ENCODE measurements around the gene UPK3A. TPM values are rescaled to one million over a fixed set of nuclear protein-coding genes. Genes with fewer than 3 reads are reported as not detected.

UPK3A gene
- total RNA-seq, 1 donor from 2014 or later: not detected

DNA sequence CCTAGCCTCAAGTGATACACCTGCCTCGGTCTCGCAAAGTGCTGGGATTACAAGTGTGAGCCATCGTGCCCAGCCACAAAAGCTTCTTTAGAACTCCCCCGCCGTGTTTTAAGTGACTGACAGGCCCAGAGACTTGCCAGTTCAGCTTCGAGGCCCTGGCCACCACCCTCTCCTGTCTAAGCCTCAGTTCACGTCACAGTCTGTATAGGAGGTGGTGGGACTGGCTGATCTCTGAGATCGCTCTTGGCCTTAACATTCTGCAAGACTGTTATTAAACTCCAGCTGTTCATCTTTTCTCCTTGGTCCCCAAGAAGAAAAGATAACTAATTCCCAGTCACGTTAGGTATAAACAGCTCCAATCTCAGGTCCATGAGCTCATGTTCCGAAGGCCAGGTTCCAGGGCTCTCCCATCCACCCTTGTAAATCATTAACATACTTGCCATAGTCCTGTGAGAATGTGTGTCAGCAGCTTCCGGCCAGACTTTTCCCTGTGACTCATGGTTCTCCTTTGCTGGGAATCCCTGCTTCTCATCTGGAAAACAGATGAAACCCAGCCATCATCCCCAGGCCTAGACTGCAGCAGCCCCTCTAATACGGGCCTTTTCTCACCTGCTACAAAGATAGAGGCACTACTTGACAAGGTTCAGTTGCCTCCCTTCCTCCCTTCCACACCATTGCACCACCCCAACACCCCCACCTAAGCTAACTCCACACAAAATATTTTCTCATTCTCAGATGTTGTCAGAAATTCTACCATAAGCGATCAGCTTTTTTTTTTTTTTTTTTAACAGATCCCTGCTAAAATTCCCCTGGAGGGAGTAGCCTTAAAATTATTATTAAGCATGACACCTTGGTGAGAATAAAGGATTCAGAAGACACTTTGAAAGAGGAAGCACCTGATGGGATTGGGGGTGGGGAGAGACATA, 38.4 kb upstream of the UPK3A start:
- Mint-ChIP-seq H3K4me1 (ENCODE audit: low read depth, unreplicated experiment) (peaks cover 13% of the 10 kb centered on the region), H3K4me3 (ENCODE audit: unreplicated experiment) (peak overlapping the region; percentile 31), H3K27me3 (ENCODE audit: low read depth, unreplicated experiment) (no peaks in the 10 kb centered on the region), H3K9me3 (ENCODE audit: unreplicated experiment) (no peaks in the 10 kb centered on the region), H3K36me3 (ENCODE audit: low read depth, unreplicated experiment) (no peaks in the 10 kb centered on the region), H3K27ac (ENCODE audit: unreplicated experiment) (peak overlapping the region; percentile 99)
- TF ChIP-seq, protein P1, sequence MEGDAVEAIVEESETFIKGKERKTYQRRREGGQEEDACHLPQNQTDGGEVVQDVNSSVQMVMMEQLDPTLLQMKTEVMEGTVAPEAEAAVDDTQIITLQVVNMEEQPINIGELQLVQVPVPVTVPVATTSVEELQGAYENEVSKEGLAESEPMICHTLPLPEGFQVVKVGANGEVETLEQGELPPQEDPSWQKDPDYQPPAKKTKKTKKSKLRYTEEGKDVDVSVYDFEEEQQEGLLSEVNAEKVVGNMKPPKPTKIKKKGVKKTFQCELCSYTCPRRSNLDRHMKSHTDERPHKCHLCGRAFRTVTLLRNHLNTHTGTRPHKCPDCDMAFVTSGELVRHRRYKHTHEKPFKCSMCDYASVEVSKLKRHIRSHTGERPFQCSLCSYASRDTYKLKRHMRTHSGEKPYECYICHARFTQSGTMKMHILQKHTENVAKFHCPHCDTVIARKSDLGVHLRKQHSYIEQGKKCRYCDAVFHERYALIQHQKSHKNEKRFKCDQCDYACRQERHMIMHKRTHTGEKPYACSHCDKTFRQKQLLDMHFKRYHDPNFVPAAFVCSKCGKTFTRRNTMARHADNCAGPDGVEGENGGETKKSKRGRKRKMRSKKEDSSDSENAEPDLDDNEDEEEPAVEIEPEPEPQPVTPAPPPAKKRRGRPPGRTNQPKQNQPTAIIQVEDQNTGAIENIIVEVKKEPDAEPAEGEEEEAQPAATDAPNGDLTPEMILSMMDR (IDR thresholded peaks at IDR 0.05; ENCODE audit: insufficient read depth, low read depth, low read length): no peak
- TF ChIP-seq EZH2 (IDR thresholded peaks at IDR 0.05; ENCODE audit: insufficient read depth, low read length): no peak
- peaks cover 13% of the 10 kb centered on the region for H3K4me1 ChIP-seq (ENCODE audit: insufficient read depth, low read length)
- H3K36me3 ChIP-seq (ENCODE audit: insufficient read depth, low read length): no peaks in the 10 kb centered on the region
- H3K79me2 ChIP-seq (ENCODE audit: insufficient read depth, low read length): no peaks in the 10 kb centered on the region
- peak overlapping the region; percentile 65 for H3K4me2 ChIP-seq (ENCODE audit: low read length)
- H3K27me3 ChIP-seq (ENCODE audit: insufficient read depth, low read length): no peaks in the 10 kb centered on the region
- H2AFZ ChIP-seq (ENCODE audit: low read depth, low read length): peak overlapping the region; percentile 15
- H3K9ac ChIP-seq (ENCODE audit: low read length): peak overlapping the region; percentile 79
- FAIRE-seq (peak; percentile 86), DNase-seq (ENCODE audit: low read depth) (peak; percentile 98)
- no peaks in the 10 kb centered on the region for H3K9me3 ChIP-seq (ENCODE audit: insufficient read depth, low read depth, low read length)
- H3K4me3 ChIP-seq (ENCODE audit: insufficient read depth, low read depth, low read length): no peak overlapping the region
- peak overlapping the region; percentile 94 for H3K27ac ChIP-seq (ENCODE audit: low read depth, low read length)
- no peaks in the 10 kb centered on the region for H4K20me1 ChIP-seq (ENCODE audit: insufficient read depth, low read length)

DNA sequence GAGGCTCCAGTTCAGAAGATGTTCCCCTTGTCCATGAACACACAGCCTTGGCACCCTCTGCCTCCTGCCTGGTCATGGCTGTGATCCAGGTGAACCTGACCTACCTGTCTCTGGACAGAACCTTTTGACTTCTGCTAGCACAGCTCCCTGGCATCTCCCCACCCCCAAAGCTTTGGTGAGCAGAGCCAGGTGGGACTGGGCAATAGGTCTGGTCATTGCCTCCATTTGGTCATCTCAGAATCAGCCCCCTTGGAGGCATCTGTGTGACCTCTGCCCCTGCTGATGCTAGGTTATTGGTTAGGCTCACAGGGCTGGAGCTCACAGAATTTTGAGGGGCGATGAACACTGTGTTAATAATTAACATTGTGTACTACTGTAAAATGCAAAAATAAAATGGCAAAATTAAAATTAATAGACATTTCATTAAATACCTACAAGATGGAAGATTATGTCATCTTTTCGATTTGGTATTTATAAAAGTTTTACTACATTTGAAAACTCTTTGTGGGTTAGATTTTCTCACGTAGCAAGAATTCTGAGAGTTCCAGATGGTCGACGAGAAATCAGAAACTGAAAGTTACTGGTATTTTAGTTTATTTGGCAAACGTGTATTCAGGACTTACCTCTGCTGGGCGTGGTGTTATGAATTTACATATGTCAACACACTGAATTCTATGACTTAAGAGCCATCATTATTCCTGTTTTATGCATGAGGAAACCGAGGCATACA, 35.8 kb upstream of the UPK3A start:
- Histone ChIP-seq H3K79me2 (ENCODE audit: insufficient read depth, low read length) (no peaks in the 10 kb centered on the region), H3K4me2 (ENCODE audit: low read length) (no peak overlapping the region), H3K4me3 (ENCODE audit: insufficient read depth, low read depth, low read length) (no peak overlapping the region), H2AFZ (ENCODE audit: low read depth, low read length) (peak overlapping the region; percentile 18), H3K9me3 (ENCODE audit: insufficient read depth, low read depth, low read length) (no peaks in the 10 kb centered on the region), H3K27ac (ENCODE audit: low read depth, low read length) (no peak overlapping the region), H4K20me1 (ENCODE audit: insufficient read depth, low read length) (no peaks in the 10 kb centered on the region), H3K27me3 (ENCODE audit: insufficient read depth, low read length) (no peaks in the 10 kb centered on the region), H3K4me1 (ENCODE audit: insufficient read depth, low read length) (peaks cover 13% of the 10 kb centered on the region), H3K36me3 (ENCODE audit: insufficient read depth, low read length) (no peaks in the 10 kb centered on the region), H3K9ac (ENCODE audit: low read length) (no peak overlapping the region)
- TF ChIP-seq, protein P1 (IDR thresholded peaks at IDR 0.05; ENCODE audit: insufficient read depth, low read depth, low read length): no peak
- TF ChIP-seq EZH2 (IDR thresholded peaks at IDR 0.05; ENCODE audit: insufficient read depth, low read length): no peak
- Mint-ChIP-seq H3K36me3 (ENCODE audit: low read depth, unreplicated experiment) (no peaks in the 10 kb centered on the region), H3K4me3 (ENCODE audit: unreplicated experiment) (no peak overlapping the region), H3K9me3 (ENCODE audit: unreplicated experiment) (no peaks in the 10 kb centered on the region), H3K27me3 (ENCODE audit: low read depth, unreplicated experiment) (peaks cover 3% of the 10 kb centered on the region), H3K27ac (ENCODE audit: unreplicated experiment) (no peak overlapping the region), H3K4me1 (ENCODE audit: low read depth, unreplicated experiment) (peaks cover 13% of the 10 kb centered on the region)
- DNase-seq (ENCODE audit: low read depth): no peak
- no peak for FAIRE-seq
